GM21723 (cell line): ENCODE measurements around the gene HEATR1.
"Not testable (repeated sequence)": the region's sequence is repeated elsewhere in the genome, so short reads cannot be mapped to it uniquely, and the experiment has no call there.

ENCODE experiments used
- ATAC-seq: cut with Tn5 transposase; IDR thresholded peaks from one replicate; pipeline ENCODE4 v1.9.1; 2021; ENCODE audit warnings: mild to moderate bottlenecking, moderate library complexity; ENCODE audit not compliant: unreplicated experiment

HEATR1 gene

DNA sequence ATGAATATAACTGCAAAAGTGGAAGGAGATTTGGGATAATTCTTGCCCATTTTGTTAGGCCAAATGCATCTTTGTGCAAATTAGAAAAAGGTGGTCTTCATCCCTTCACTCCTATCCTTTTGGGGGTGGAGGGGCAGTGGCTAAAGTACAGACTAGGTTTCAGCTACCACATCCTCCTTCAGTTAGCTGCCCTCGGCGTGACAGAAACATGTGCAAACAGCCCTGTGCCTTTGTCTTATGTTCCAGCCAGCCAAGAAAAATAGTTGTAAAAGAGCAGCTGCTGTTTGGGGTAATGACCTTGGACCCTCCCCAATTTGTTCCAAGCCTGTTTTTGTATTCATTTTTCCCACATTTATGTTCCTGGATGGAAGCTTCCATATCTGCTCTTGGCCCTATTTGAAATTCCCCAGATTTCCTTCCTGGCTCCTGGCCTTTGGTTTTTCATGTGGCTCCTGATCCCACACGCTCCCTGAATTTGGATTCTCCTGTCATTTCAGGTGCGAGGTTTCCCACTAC is 88.8 kb downstream of the HEATR1 start:
- no peak for ATAC-seq

DNA sequence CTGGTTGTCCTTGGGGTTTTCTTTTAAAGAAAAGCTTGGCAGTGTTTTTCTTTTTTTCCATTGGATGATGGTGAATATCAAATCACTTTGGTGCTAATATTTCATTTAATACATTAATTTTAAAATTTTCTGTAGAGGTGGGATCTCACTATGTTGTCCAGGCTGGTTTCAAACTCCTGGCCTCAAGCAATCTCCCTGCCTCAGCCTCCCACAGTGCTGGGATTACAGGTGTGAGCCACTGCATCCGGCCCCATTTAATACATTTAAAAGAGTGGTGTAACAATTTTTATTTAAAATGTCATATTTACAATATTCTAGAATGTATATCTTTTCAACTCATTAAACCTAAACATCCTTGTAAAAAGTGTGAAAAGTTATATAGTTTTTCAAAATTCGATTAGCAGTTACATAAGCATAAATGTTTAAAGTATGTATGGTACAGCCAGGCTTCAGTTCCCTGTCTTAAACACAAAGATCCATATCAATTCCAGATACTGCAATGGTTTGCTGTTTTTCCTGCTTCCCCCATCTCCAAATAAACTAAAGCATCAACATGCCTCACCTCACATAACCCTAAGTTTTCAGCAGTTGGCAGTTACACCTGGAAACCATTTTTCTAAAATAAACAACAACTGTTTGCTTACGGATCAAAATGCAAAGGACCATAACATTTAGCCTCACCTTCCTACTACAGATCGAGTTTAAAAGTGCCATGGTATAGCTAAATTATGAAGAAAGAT is 89.4 kb downstream of the HEATR1 start:
- no peak for ATAC-seq

DNA sequence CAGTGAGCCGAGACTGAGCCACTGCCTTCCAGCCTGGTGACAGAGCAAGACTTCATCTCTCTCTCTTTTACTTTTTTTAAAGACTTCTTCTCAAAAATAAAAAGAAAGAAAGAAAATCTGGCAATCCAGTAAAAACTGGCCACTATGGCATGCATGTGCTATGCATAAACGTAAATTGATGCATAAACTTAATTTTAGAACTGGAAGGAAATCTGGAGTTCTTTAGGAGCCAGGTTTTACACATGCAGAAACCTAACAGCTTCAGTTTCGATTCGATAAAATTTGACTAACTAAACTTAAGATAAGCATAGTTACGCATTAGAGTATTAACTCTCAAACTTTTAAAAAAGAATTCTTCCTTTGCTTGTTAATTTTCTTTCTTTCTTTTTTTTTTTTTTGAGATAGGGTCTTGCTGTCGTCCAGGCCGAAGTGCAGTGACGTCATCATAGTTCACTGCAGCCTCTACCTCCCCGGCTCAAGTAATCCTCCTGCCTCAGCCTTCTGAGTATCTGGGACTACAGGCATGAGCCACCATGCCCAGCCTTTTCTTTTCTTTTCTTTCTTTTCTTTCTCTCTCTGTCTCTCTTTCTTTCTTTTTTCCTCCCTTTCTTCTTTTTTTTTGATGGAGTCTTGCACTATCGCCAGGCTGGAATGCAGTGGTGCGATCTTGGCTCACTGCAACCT is 92.4 kb downstream of the HEATR1 start:
- no peak for ATAC-seq

GRCh38 chr1:236509647-236510401 is 94.5 kb downstream of the HEATR1 start:
- no peak for ATAC-seq

- peak; percentile 25 for ATAC-seq
These were observed 95.1 kb downstream of the HEATR1 start for GRCh38 chr1:236509203-236509602.

DNA sequence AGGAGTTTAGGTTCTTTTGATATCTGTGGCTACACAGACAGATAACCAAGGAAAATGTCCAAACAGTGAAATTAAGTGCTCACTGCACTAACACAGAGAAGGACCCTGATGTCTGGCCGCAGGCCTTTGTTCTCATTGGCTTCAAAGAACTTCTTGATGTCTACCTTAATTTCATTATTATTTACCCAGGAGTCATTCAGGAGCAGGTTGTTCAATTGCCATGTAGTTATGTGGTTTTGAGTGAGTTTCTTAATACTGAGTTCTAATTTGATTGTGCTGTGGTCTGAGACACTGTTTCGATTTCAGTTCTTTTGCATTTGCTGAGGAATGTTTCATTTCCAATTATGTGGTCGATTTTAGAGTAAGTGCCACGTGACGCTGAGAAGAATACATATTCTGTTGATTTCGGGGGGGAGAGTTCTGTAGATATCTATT is 95.7 kb downstream of the HEATR1 start:
- peak; percentile 58 for ATAC-seq

DNA sequence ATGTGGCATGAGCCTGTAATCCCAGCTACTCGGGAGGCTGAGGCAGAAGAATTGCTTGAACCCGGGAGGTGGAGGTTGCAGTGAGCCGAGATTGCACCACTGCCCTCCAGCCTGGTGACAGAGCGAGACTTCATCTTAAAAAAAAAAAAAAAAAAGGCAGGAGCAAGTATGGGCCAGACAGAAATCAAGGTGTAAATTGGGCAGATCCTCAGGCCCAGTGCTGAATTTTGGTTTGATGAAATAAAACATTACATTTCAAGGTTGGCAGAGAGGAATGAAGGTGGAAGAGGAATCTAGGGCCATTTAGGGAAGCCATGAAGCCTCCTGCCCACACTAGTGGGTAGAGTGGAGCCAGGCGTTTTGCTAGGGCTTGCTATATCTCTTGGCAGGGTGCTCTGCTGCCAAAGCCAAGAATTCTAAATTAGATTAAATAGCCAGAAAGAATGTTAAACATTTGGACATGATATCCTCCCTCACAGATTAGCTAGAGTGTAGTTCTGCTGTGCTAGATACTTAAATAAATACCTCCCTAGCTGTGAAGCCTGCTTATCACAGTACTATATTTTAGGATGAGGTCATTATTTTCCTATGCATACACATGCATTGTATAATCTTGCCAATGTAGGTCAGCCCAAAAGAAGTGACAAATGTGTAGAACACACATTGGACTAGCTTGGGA is 97.2 kb downstream of the HEATR1 start:
- no peak for ATAC-seq

DNA sequence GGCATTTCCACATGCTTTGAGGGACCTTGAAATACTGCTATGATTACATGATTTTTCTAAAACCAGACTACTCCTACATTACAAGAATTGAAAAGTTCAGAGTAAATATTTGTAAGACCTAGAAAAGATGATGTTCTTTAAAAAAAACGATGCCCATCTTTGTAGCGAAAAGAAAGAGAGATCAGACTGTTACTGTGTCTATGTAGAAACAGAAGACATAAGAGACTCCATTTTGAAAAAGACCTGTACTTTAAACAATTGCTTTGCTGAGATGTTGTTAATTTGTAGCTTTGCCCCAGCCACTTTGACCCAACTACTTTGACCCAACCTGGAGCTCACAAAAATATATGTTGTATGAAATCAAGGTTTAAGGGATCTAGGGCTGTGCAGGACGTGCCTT is 100.0 kb downstream of the HEATR1 start:
- ATAC-seq: not testable (repeated sequence)

- no peak for ATAC-seq
These were observed 101.2 kb downstream of the HEATR1 start for GRCh38 chr1:236502972-236503639.

DNA sequence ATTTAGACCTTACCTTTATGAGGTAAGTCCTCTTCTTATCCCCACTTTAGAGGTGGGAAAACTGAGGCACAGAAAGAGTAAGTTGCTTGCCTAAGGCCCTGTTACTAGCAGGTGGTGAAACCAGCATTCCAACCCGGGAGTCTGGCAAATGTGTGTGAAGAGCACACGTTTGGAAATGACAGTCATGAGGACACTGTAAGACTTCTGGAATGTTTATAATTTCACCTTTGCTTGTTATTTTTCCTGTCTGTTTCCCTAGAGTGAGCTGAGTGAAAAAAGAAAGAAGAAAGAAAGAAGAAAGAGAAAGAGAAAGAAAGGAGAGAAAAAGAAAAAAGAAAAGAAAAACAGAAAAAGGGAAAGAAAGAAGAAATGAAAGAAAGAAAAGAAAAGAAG is 101.7 kb downstream of the HEATR1 start:
- ATAC-seq: no peak

DNA sequence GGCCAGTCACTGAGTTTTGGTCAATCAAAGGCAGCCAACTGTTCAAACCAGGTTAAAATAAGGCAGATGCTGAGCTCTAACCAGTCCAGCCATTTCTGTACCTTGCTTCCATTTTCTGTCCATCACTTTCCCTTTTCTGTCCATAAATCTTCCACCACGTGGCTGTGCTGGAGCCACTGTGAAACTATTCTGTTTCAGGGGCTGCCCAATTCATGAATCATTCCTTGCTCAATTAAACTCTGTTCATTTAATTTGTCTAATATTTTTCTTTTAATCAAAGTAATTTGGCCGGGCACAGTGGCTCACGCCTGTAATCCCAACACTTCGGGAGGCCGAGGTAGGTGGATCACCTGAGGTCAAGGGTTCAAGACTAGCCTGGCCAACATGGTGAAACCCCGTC is 103.2 kb downstream of the HEATR1 start:
- ATAC-seq: no peak
